HepG2 (cell line): Measurements from ENCODE around the gene GRK5. TPM values are rescaled to one million over a fixed set of nuclear protein-coding genes. Genes with fewer than 3 reads are reported as not detected.

Source experiments
- AHR ChIP-seq: IDR thresholded peaks from 2 replicates; pipeline ENCODE4 v1.6.1; 2018; ENCODE audit warnings: missing genetic modification reagents, missing compliant biosample characterization
- ISX ChIP-seq: sonication (generic); formaldehyde crosslinking; conservative IDR thresholded peaks from 2 replicates; pipeline ENCODE4 v1.5.0; 2020; ENCODE audit warnings: missing genetic modification reagents
- TOE1 ChIP-seq: sonication (generic); formaldehyde crosslinking; IDR thresholded peaks from 2 replicates; pipeline ENCODE4 v1.4.0; 2020; ENCODE audit warnings: mild to moderate bottlenecking, missing genetic modification reagents
- ZNF326 ChIP-seq: sonication (generic); formaldehyde crosslinking; IDR thresholded peaks from 2 replicates; pipeline ENCODE4 v1.4.0; 2020; ENCODE audit warnings: missing genetic modification reagents, borderline replicate concordance
- polyA plus RNA-seq, 8 experiments: library from polyadenylated mRNA; depleted of rRNA in 3 of 8; stranded (reverse) in 7 of 8; unstranded in 1 of 8; fragments of >200 nt; fragmentation: Illumina TruSeq in 4 of 8; extraction: Trizol in 4 of 8; gene quantifications; 2 replicates each; pipeline versions ENCODE4 v1.2.1 to v1.2.3, GENCODE V29; 2011 to 2016; ENCODE audit warnings: low read depth in 4 of 8, missing spikeins in 1 of 8, mixed read lengths in 1 of 8; ENCODE audit not compliant: insufficient read depth in 1 of 8
- total RNA-seq, 5 experiments: library from RNA; depleted of rRNA; stranded (reverse); fragments of >200 nt; fragmentation: Illumina TruSeq; extraction: Trizol; gene quantifications; 2 replicates each; pipeline ENCODE4 v1.2.3, GENCODE V29; 2016; ENCODE audit warnings: low read depth in 1 of 5
- TF ChIP-seq, protein P1 (sequence below): sonication (generic); formaldehyde crosslinking; IDR thresholded peaks from 2 replicates; pipeline ENCODE4 v1.5.1; 2020; ENCODE audit warnings: missing genetic modification reagents, mild to moderate bottlenecking, borderline replicate concordance
- TF ChIP-seq, protein P2 (sequence below): IDR thresholded peaks from 2 replicates; pipeline ENCODE4 v1.6.1; 2016
- TF ChIP-seq, protein P3 (sequence below): sonication (generic); formaldehyde crosslinking; IDR thresholded peaks from 2 replicates; pipeline ENCODE4 v1.5.1; 2020; ENCODE audit warnings: mild to moderate bottlenecking, missing genetic modification reagents, moderate library complexity

GRK5 gene
- total and polyA plus RNA-seq, 2 of the 13 experiments (the other 11 are each of a cell fraction or from before 2014, with no cell fraction given), result 10.4 to 12.6 TPM

DNA sequence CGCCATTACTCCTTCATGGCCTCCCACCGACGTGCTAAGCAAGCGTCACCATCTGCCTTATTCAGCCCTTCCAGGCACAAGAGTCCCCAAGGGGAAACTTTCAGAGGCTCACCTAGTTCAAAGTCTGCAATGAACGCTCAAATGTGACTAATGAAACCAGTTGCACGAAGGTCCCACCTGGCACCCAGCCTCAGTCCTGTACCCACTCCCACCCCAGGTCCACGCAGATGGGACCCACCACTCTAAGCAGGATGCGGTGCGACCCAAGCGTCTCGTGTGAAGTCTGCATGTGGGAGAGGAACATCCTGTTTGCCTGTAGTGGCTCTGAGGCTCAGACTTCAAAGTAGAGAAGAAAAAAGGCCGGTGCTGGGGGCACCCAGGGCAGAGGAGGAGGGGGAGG lies 294.8 kb downstream of the GRK5 start (continued):
- TF ChIP-seq, protein P1, sequence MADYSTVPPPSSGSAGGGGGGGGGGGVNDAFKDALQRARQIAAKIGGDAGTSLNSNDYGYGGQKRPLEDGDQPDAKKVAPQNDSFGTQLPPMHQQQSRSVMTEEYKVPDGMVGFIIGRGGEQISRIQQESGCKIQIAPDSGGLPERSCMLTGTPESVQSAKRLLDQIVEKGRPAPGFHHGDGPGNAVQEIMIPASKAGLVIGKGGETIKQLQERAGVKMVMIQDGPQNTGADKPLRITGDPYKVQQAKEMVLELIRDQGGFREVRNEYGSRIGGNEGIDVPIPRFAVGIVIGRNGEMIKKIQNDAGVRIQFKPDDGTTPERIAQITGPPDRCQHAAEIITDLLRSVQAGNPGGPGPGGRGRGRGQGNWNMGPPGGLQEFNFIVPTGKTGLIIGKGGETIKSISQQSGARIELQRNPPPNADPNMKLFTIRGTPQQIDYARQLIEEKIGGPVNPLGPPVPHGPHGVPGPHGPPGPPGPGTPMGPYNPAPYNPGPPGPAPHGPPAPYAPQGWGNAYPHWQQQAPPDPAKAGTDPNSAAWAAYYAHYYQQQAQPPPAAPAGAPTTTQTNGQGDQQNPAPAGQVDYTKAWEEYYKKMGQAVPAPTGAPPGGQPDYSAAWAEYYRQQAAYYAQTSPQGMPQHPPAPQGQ (CRISPR knock-in tag), result no peak
- TF ChIP-seq TOE1, result no peak
- no peak for TF ChIP-seq ZNF326
- TF ChIP-seq, protein P2, sequence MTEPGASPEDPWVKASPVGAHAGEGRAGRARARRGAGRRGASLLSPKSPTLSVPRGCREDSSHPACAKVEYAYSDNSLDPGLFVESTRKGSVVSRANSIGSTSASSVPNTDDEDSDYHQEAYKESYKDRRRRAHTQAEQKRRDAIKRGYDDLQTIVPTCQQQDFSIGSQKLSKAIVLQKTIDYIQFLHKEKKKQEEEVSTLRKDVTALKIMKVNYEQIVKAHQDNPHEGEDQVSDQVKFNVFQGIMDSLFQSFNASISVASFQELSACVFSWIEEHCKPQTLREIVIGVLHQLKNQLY, result no peak
- no peak for TF ChIP-seq AHR (CRISPR knock-in tag)
- TF ChIP-seq, protein P3, sequence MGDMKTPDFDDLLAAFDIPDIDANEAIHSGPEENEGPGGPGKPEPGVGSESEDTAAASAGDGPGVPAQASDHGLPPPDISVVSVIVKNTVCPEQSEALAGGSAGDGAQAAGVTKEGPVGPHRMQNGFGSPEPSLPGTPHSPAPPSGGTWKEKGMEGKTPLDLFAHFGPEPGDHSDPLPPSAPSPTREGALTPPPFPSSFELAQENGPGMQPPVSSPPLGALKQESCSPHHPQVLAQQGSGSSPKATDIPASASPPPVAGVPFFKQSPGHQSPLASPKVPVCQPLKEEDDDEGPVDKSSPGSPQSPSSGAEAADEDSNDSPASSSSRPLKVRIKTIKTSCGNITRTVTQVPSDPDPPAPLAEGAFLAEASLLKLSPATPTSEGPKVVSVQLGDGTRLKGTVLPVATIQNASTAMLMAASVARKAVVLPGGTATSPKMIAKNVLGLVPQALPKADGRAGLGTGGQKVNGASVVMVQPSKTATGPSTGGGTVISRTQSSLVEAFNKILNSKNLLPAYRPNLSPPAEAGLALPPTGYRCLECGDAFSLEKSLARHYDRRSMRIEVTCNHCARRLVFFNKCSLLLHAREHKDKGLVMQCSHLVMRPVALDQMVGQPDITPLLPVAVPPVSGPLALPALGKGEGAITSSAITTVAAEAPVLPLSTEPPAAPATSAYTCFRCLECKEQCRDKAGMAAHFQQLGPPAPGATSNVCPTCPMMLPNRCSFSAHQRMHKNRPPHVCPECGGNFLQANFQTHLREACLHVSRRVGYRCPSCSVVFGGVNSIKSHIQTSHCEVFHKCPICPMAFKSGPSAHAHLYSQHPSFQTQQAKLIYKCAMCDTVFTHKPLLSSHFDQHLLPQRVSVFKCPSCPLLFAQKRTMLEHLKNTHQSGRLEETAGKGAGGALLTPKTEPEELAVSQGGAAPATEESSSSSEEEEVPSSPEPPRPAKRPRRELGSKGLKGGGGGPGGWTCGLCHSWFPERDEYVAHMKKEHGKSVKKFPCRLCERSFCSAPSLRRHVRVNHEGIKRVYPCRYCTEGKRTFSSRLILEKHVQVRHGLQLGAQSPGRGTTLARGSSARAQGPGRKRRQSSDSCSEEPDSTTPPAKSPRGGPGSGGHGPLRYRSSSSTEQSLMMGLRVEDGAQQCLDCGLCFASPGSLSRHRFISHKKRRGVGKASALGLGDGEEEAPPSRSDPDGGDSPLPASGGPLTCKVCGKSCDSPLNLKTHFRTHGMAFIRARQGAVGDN (CRISPR knock-in tag), result peak; percentile 35
- no peak for TF ChIP-seq ISX (CRISPR knock-in tag)
